Activated effector memory CD4-positive, alpha-beta T cell treated with Interleukin-2 at 50 U/mL for 16 hours (primary cell): Measurements from ENCODE around the gene RAPGEF4.
"Not testable (repeated sequence)": the region's sequence is repeated elsewhere in the genome, so short reads cannot be mapped to it uniquely, and the experiment has no call there.

Experiments
- DNase-seq: peaks from one replicate; pipeline ENCODE4 v3.0.0-alpha.2; 2020

The RAPGEF4 gene

GRCh38 chr2:172777431-172777830, 41.8 kb downstream of the RAPGEF4 start:
- DNase-seq, result no peak

DNA sequence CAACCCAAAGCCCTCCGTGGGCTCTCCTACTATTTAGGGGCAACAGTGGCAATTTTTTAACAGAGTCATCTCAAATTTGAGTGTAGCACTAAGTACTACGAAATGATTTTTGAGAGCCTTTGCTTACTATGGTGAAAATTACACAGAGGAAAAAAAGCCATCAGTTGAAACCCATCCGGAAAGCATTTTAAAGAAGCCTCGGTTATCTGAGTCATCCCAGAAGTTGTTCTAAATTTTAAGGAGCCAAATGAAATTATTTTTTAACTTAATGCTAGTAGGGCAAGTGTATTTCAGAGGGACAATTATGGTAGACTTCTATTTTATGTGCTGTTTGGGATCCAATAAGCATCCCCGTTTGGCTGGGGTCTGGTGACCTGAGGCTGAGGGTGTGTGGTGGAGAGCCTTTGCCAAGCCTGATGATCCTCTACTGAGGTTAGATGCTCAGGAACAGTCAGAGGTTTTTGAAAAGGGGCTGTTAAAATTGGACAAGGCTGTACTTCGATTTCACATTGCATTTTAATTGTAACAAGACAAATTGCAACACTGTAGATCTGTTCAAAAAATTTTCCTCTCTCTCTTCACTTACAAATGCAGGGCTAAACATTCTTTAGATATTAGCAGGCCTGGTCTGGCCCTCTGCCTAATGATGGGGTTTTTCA, 47.0 kb downstream of the RAPGEF4 start:
- no peak for DNase-seq

DNA sequence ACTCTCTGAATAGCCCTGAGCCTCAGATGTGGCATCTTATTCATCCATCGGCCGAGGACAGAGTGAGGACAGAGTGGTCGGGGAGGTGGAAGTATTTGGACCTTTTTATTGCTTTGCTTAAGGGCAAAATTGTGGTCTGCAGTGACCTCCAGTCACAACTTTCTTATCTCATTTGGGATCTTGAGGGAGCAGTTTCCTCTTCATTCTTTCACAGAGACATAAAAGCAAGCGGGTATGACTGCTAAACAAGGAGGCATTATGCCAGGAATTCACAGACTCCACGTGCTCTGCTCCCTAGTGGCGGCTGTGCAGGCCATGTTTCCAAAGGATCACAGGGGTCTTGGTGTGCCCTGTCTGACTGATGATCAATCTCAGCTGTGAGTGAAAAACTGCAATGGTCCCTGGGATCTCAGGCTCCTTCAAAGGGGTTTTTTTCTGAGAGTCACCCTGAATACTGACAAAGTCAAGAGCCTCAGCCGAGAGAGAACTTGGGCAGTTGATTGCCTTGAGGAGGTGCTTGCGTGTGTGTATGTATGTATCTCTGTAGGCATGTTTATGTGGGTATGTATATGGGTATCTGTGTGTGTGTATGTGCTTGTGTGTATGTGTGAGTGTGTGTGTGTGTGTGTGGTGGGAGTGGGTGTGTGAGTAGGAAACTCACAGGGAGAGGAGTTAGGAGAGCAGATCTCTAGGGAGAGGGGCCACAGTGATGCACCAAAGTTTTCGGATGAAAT, 47.7 kb downstream of the RAPGEF4 start:
- no peak for DNase-seq

DNA sequence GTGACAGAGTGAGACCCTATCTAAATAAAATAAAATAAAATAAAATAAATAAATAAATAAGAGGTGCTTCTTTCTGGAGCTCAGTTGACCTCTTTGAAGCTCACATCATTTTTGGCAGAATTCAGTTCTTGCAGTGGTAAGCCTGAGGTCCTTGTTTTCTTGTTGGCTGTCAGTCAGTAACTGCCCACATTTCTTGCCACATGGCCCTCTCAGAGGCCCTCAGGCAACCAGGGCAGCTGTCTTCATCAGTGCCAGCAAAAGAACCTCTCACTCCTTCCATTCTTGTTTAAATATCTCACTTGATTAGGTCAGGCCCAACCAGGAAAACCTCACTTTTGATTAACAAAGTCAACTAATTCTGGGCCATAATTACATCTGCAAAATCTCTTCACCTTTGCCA, 53.2 kb downstream of the RAPGEF4 start:
- no peak for DNase-seq

DNA sequence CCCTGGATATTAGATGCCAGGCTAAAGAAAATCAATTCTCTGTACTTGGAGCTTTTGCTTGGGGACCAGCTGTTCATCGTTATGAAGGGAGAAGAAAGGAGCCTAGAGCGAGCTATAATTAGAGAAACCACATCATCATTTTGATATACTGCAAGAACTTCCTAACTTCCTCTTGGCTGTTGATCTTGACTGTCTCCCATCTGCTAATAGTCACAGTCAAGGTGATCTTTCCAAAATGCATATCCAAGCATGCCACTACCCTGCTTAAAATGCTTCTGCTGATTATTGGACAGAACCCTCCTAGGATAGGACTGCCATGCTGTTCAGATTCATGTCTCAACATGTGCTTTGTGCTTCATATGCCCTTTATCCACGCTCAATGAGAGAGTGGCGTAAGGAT, 54.8 kb downstream of the RAPGEF4 start:
- no peak for DNase-seq

DNA sequence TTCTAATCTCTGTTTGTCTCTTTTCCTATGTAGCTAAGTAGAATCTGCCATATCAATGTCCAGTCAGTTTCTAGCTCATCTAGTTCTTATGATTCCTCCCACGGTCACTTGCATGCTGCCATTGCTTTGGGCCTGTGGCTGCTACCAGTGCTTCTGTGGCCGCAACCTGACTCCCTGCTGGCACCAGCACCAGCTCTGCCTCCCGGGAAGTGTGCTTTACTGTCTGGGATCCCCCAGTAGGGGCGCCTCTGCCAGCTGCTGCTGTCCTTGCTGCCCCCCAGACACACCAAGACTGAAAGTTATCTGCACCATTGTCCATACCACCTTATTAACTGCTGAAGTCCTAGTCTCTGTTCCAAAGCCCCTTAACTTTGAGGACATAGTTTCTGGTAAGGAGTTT, 56.3 kb downstream of the RAPGEF4 start:
- DNase-seq, result no peak

DNA sequence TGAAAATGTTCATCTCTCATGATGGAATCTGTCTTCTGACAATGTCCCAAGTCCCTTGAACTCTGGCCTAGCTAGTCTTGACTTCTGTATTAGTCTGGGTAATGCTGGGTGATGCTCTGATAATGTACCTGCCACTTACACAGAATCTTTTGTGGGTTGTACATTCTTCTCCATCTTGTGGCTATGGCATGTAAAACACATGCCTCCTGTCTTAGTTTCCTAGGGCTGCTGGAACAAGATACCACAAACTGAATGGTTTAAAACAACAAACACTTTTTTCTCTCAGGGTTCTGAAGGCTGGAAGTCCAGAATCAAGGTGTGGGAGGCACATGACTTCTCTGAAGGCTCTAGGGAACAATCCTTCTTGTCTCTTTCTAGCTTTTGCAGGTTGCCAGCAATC, 57.1 kb downstream of the RAPGEF4 start:
- no peak for DNase-seq

DNA sequence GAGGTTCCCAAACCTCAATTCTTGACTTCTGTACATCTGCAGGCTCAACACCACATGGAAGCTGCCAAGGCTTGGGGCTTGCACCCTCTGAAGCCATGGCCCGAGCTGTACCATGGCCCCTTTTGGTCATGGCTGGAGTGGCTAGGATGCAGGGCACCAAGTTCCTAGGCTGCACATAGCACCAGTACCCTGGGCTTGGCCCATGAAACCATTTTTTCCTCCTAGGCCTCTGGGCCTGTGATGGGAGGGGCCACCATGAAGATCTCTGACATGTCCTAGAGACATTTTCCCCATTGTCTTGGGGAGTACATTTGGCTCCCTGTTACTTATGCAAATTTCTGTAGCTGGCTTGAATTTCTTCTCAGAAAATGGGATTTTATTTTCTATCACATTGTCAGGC, 67.7 kb downstream of the RAPGEF4 start:
- DNase-seq, result not testable (repeated sequence)

- DNase-seq, result no peak
These were observed 68.8 kb downstream of the RAPGEF4 start for GRCh38 chr2:172804423-172804822.

GRCh38 chr2:172806493-172806892, 70.8 kb downstream of the RAPGEF4 start:
- no peak for DNase-seq

DNA sequence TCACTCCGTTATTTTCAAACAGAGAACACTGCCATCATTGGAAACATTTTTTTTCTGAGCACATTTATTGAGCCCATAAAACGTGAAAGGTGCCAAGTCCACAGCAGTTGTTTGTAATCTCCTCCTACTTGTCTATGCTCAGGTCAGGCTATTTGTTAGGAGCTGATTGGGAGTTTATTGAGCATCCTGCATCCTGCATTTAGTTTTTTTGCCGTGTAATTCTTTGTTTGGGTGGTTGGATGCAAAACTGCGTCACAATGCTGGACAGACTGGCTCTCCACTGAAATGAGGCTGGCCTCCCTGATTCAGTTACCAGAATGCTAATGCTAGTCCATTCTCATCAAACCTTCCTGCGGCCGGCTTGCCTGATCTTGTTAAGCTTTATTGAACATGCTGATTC, 71.4 kb downstream of the RAPGEF4 start:
- DNase-seq, result no peak

DNA sequence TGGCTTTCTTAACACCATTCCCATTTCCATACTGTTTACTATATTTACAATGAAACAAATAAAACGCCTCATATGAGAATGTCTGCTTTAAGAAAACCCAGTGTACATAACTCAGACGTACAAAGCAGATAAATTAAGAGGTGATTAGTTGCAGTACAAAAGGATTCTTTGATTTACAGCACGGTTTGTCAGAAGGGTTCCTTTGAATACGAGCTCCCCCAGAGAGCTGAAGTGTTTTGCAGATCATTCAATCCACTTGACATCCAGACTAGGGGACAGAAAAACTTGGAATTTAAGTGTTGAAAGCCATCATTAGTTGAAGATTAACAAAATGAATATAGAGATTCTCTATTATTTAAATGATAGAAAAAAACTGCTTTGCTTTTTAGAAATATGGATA, 72.5 kb downstream of the RAPGEF4 start:
- DNase-seq, result no peak

DNA sequence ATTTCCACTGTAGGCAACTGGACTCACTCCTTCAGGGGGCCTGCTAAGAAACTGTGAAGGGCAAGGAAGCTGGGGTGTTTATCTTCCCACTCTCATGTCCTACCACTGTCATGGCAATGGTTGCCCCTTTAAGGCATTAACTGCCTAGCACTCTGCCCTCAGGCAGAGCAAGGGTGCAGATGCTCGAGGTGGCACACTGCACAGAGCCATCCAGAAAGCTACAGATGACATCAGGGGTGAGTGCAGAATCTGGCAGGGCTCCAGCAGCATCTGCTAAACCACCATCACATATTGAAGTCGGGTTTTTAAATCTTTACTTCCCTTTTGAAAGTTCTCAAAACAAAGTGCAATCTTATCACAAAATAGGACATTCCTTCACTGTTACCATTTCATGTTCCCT, 75.4 kb downstream of the RAPGEF4 start:
- no peak for DNase-seq

DNA sequence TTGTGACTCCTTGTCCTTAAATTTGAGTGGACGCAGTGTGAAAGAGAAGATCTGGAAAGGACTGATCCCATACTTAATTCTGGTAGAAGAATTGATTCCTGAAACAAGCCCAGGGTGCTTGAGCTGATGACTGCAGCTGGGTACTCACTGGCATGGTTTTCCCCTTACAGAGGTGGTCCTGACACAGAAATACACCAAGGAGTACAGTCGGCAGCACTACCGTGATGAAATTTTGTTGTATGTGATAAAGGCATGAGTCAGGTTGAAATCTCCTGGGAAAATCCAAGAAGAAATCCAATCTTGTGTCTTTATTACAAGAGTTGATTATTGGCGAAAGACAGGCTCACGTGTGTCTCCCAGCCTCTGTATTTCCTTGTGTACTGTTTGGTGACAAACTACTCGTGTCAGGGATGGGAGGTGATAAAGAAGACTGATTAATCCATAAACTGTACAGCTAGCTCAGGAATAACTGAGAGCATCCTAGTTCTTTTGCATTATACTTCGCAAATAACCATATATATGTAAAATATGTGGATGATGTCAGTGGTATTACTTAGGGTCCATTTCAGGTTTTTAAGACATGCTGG, 76.6 kb downstream of the RAPGEF4 start:
- DNase-seq, result no peak

DNA sequence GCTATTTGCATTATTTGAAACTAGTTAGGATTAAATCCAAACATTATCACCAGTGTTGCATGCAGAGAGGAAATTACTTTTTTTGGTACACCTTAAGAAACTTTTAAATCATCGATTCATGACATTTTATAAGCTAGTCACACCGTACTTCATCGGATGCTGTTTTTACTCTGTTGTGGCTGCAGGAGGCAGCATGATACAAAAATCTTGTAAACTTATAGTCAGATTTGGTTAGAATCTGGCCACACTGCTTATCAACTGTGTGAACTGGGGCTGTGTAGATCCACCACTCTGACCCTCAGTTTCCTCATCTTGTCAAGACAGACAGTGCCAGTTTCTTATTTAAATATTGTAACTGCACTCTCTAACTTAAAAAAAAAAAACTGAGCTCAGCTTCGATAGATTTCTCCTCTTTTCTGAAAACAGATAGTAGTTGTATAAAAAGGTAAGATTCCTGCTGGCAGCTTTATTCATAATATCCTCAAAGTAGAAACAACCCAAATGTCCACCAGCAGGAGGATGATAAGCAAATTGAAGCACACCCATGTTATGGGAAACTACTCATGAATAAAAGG, 77.8 kb downstream of the RAPGEF4 start:
- no peak for DNase-seq

GRCh38 chr2:172817411-172817810, 81.8 kb downstream of the RAPGEF4 start:
- no peak for DNase-seq

DNA sequence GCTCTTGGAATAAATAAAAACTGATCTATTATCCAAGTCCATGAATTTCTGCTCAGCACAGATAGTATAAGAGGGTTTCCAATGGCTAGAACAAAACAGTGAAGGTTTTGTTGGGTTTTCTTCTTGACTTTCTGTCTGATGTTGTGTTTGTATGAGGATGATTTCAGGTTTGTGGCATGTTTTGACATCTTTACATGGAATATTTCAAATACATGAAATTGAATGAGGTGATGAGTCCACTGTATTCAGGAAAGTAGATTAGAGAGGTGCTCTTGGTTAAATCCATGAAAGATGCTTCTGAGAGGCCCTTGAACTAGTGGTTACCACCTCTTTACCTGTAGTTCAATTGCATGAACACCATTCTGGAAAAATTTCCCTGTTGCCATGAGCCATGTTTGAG, 84.3 kb downstream of the RAPGEF4 start:
- DNase-seq, result no peak

GRCh38 chr2:172821370-172822338, 86.0 kb downstream of the RAPGEF4 start:
- DNase-seq, result no peak

DNA sequence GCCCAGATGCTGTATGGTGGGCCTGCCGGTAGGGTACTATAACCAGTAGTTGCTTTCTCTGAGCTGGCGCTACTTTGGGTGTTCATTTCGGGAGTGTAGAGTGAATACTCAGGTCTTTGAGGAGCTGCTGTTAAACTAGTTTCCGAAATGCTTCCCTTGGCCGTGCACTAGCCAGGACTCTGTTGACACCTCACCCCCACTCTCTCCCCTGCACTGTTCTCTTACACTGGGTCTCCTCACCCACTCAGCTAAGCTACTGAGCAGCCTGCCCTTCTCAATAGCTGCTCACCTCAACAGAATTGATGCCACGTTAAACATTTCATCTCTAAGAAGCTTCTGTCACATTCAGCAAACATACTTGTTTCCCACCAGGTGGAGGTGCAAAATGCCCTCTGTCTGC, 86.9 kb downstream of the RAPGEF4 start:
- DNase-seq, result no peak

DNA sequence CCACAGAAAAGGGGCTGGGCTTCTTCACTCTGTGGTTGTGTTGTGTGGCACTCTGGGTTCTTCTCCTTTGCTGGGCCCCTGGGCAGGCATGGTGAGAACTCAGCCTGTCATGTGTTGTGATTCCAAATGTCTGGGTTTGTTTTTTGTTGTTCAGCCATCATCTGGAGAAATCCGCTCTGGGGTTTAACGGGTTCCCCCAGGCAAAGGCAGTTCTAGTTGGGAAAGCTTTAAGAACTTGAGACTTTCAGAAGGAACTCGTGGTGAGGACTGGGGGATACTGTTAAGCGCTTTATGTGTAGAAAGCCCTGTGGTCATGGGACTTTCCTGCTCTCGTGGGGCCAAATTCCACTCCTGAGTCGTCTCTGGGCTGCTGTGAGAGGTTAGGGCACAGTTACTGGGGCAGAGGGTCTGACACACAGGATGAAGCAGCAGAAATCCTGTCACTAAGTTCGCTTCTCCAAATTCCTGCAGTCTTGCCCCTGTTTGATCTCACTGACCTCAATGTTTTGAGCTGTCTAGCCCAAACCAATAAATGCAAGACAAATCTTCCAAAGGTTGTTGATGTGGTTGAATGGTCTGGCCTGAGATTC, 87.7 kb downstream of the RAPGEF4 start:
- DNase-seq, result no peak

DNA sequence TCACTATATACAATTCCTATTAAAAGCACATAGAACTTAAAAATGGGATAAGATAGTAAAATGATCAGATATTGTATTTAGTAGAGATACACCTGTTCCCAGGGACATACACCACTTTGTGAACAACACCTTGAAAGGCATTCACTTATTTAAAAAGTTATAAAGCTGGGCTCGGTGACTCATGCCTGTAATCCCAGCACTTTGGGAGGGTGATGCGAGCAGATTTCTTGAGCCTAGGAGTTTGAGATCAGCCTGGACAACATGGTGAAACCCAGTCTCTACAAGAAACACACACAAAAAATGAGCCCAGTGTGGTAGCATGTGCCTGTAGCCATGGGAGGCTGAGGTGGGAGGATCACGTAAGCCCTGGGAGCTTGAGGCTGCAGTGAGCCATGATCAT, 90.9 kb downstream of the RAPGEF4 start:
- DNase-seq, result no peak

DNA sequence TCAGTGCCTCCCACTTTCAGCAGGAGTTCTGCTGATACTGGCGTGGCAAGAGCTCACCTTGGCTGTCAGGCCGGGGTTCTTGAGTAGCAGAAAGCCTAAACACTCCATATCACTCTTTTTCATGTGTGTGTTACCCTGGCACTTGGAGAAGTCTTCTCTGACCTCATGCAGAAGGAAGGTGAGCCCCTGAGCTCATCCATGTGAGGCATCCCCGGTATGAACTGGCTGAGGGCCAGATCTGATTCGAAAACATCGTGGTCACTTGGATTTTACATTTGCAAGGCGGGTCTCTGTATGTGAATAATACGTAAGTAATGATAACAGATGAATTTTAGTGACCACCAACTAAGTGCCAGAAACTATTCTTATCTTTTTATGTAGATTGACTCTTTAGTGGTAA, 93.6 kb downstream of the RAPGEF4 start:
- no peak for DNase-seq

DNA sequence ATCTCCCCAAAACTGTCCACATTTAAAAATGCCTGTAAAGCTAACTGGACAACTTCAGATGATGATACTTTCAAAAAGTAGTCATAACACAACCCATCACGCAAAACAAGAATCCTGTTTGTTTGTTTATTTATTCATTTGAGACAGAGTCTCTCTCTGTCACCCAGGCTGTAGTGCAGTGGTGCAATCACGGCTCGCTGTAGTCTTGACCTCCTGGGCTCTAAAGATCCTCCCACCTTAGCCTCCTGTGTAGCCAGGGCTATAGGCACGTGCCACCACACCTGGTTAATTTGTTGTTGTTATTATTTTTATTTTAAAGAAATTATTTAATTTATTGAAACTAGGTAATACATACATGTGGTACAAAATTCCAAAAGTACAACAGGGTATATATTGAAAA, 94.8 kb downstream of the RAPGEF4 start:
- DNase-seq, result no peak
